Measurements from ENCODE around the gene MCAT.

DNA sequence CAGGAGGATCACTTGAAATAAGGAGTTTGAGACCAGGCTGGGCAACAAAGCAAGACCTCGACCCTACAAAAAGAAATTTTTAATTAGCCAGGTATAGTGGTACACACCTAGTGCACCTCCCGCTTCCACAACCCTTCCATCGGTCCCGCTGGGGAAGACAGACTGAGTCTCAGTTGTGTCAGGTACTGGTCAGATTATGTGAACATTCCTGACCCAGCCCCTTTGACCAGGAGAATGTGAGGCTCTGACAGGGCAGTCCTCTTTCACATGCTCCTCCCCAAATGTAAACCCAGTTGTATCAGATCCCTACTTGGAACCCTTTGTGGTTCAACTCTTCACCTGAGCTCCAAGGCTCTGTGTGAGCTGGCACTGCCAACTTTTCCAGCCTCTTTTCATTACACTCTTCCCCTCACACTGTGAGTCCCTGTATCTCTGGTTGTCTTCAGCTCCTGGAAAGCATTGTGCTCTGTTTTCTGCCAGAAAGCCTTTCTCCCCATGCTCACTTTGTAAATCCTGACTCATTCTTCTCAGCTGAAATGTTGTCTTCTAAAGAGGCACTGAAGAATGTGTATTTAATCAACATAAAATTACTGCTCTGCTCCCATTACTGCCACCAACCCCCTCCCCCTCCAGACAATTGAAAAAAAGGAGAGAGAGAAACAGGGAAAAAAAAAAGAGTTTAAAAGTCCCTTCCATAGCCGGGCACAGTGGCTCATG is 45.8 kb upstream of the MCAT start:
- TF ChIP-seq CTCF (IDR thresholded peaks at IDR 0.05) (no peak), POLR2A (IDR thresholded peaks at IDR 0.05) (no peak)
